Mononuclear cell (primary cell): ENCODE measurements around the gene RPF1. TPM values are rescaled to one million over a fixed set of nuclear protein-coding genes. Genes with fewer than 3 reads are reported as not detected.
A peak's percentile ranks its signal among the peaks of the same experiment; 100 is the strongest.
"Not testable (repeated sequence)": the region's sequence is repeated elsewhere in the genome, so short reads cannot be mapped to it uniquely, and the experiment has no call there.

Experiments used
- H3K27me3 ChIP-seq: 2 replicates; pipeline ENCODE4 v1.6.0; 2011; ENCODE audit warnings: low read length, control low read depth; ENCODE audit not compliant: insufficient read depth
- H3K4me1 ChIP-seq: 2 replicates; pipeline ENCODE4 v1.5.1; 2011; ENCODE audit warnings: mild to moderate bottlenecking, low read length, control low read depth; ENCODE audit not compliant: insufficient read depth
- H3K4me3 ChIP-seq: 2 replicates; pipeline ENCODE4 v1.5.1; 2011; ENCODE audit warnings: mild to moderate bottlenecking, low read length, moderate library complexity
- H3K9me3 ChIP-seq: 2 replicates; pipeline ENCODE4 v1.5.1; 2011; ENCODE audit warnings: low read depth, mild to moderate bottlenecking, control low read depth, low read length
- total RNA-seq: library from RNA; depleted of rRNA; stranded (reverse); fragments of >200 nt; gene quantifications from one replicate; pipeline ENCODE4 v1.2.3, GENCODE V29; 2012

RPF1 gene
- total RNA-seq, 1 donor = 95.8 TPM

DNA sequence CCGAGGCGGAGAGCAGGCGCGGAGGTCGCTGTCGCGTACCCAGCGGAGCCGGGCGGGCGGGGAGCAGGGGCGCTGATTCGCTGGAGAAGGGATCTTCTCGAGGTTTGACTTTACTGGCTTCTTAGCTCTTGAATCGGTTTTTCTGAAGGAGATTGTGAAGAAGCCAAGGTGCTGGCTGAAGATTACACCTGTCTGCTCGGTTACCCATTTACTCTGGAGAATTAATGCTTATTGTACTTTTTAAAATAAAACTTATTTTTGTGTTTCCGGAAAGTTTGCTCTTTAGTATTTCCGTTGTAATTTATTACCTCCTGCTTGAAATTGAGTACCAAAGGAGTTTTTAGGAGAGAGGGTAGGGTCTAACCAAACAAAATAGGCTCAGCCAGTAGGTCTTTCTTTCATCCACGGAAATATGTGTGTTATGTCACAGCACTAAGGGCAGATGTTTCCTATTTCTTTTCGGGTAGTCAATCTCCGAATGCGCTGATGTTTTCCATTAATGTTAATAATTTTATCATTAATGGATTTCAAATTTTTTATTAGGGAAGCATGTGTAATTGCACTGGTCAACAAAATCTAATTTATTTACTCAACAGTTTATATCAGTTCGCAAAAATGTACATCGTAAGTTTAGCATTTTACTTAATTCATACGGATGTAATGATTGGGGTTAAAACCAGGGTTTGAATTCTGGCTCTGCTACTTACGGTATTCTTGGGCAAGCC, 27.8 kb downstream of the RPF1 start:
- no peaks in the 10 kb centered on the region for H3K9me3 ChIP-seq
- peaks cover 25% of the 10 kb centered on the region for H3K4me1 ChIP-seq
- peak overlapping the region; percentile 94 for H3K4me3 ChIP-seq
- H3K27me3 ChIP-seq = no peaks in the 10 kb centered on the region

DNA sequence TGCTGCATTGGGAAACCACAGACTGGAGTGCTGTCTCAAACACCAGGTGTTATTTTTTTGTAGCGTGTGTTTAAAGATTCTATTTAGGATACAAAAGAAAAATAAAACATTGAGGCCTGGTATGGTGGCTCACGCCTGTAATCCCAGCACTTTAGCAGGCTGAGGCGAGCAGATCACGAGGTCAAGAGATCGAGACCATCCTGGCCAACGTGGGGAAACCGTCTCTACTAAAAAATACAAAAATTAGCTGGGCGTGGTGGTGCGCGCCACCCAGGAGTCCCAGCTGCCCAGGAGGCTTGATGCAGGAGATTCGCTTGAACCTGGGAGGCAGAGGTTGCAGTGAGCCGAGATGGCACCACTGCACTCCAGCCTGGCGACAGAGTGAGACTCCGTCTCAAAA, 28.8 kb downstream of the RPF1 start:
- H3K27me3 ChIP-seq, H3K4me3 ChIP-seq, H3K9me3 ChIP-seq: not testable (repeated sequence)
- peaks cover 24% of the 10 kb centered on the region for H3K4me1 ChIP-seq

DNA sequence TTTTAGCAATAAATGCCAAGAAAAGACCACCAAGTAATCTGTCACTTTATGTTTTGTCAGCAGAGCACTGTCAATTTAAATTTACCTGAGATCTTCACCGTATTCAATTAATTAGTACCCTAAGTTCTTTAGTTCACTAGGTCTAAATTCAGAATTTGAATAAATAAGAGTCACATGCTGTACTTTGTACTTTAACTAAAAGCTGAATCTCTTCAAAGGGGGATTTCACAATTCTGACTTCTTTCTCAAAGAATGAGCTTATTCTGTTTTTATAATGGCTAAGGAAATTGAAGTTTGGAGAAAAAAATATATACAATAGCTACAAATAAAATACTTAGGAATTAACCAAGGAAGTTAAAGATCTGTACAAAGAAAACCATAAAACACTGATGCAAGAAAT, 29.4 kb downstream of the RPF1 start:
- peaks cover 18% of the 10 kb centered on the region for H3K4me1 ChIP-seq
- H3K9me3 ChIP-seq = no peaks in the 10 kb centered on the region
- H3K4me3 ChIP-seq = no peak overlapping the region
- H3K27me3 ChIP-seq = no peaks in the 10 kb centered on the region

DNA sequence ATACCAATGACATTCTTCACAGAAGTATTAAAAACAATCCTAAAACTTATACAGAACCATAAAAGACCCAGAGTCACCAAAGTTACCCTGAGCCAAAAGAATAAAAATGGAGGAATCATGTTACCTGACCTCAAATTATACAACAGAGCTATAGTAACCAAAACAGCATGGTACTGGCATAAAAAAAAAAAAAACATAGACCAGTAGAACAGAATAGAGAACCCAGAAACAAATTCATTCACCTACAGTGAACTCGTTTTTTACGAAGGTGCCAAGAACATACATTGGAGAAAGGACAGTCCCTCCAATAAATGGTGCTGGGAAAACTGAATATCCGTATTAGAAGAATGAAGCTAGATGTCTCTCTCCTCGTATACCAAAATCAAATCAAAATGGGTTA, 30.0 kb downstream of the RPF1 start:
- Histone ChIP-seq H3K4me1 (peaks cover 12% of the 10 kb centered on the region), H3K4me3 (no peak overlapping the region), H3K9me3 (no peaks in the 10 kb centered on the region), H3K27me3 (no peaks in the 10 kb centered on the region)

DNA sequence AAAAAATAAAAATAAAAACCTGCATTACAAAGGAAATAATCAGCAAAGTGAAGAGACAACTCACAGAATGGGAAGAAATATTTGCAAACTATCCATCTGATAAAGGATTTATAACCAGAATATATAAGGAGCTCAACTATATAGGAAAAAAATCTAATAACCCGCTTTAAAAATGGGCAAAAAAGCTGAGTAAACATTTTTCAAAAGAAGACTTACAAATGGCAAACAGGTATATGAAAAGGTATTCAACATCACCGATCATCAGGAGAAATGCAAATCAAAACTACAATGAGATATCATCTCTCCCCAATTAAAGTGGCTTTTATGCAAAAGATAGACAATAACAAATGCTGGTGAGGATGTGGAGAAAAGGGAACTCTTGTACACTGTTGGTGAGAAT, 31.1 kb downstream of the RPF1 start:
- H3K4me3 ChIP-seq = no peak overlapping the region
- H3K4me1 ChIP-seq = peaks cover 1% of the 10 kb centered on the region
- H3K9me3 ChIP-seq = no peaks in the 10 kb centered on the region
- H3K27me3 ChIP-seq = no peaks in the 10 kb centered on the region

DNA sequence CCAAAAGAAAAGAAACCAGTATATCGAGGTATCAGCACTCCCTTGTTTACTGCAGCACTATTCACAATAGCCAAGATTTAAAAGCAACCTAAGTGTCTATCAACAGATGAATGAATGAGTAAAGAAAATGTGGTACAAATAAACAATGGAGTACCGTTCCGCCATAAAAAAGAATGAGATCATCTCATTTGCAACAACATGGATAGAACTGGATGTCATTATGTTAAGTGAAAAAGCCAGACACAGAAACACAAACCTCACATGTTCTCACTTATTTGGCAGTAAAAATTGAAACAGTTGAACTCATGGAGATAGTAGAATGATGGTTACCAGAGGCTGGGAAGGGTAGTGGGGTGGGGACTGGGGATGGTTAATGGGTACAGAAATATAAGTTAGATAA, 31.6 kb downstream of the RPF1 start:
- Histone ChIP-seq H3K4me3 (no peak overlapping the region), H3K27me3 (no peaks in the 10 kb centered on the region), H3K9me3 (no peaks in the 10 kb centered on the region), H3K4me1 (no peaks in the 10 kb centered on the region)

DNA sequence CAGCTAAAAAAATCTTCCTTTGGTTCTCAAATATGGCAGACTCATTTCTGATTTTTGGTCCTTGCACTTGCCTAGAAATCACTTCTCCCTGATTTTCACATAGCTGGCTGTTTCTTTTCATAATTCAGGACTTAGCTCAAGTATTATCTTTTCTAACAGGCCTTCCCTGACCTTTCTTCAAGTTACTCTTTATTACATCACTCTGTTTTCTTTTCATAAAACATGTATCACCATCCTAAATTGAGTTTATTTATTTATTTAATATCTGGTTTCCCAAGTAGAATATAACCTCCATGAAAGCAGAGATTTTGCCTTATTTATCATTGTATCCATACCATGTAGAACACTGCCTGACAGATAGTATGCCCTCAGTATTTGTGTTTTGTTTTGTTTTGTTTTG, 45.5 kb downstream of the RPF1 start:
- no peaks in the 10 kb centered on the region for H3K9me3 ChIP-seq
- H3K27me3 ChIP-seq = no peaks in the 10 kb centered on the region
- H3K4me3 ChIP-seq = no peak overlapping the region
- no peaks in the 10 kb centered on the region for H3K4me1 ChIP-seq

DNA sequence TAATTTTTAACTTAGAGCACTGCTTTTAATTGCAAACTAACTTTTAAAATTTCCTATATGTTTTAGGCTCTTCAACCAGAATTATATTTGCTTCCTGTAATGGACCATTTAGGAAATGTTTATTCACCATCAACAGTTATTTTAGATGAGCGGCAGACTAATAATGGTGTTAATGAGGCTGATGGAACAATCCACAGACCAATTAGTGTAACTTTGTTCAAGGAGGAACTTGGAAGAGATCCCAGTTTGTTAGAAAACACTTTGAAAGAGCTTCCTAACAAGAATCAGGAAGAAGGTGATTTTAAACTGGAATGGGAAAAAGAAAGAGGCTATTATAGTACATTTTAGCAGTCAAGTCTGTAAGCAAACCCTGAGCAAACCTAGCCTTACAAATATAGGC, 46.7 kb downstream of the RPF1 start:
- H3K4me1 ChIP-seq = no peaks in the 10 kb centered on the region
- no peaks in the 10 kb centered on the region for H3K9me3 ChIP-seq
- no peak overlapping the region for H3K4me3 ChIP-seq
- no peaks in the 10 kb centered on the region for H3K27me3 ChIP-seq

DNA sequence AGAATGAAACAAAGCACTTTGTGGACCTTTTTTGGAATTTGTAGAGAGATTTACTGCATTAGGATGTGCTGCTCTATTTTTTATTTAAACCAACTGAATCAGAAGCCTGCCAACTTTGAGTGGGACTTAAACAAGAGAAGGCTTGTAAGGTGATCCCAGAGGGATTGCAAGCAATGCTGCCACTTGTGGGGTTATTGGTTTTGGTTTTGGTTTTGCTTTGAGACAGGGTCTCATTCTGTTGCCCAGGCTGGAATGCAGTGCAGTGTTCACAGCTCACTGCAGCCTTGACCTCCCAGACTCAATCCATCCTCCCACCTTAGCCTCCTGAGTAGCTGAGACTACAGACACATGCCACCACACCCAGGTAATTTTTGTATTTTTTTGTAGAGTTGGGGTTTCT, 59.5 kb downstream of the RPF1 start:
- Histone ChIP-seq H3K4me3 (no peak overlapping the region), H3K4me1 (no peaks in the 10 kb centered on the region), H3K27me3 (no peaks in the 10 kb centered on the region), H3K9me3 (no peaks in the 10 kb centered on the region)

DNA sequence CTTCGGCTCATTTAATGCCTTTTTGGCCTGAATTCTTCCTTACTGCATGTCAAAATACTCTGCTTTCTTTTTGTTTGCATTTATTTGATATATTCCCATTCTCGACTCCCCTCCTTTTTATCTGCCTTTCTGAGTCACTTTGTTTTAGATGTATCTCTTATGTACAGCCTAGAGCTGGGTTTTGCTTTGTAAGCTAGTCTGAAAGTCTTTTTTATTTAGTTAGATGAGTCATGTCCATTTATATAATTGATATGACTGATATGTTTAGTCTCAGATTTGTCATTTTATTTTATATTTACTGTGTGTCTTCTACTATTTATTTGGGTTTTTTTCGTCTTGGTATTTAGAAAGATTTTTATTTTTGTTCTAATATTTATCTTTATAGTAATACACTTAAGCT, 60.9 kb downstream of the RPF1 start:
- Histone ChIP-seq H3K4me1 (no peaks in the 10 kb centered on the region), H3K9me3 (no peaks in the 10 kb centered on the region), H3K27me3 (no peaks in the 10 kb centered on the region), H3K4me3 (no peak overlapping the region)

DNA sequence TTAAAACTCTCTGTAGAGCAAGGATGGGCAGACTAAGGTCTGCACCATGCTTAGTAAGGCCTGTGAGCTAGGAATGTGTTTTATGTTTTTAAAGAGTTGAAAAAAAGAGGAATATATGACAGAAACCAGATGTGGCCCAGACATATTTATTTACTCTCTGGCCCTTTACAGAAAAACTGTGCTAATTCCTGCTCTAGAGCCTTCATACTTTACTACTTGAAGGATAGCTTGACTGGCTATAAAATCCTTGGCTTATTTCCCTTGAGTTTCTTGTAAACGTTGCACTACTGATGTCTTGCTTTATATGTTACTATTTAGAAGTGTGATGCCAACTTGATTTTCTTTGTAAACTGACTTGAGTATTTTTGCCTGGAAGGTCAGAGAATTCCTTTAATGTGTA, 61.7 kb downstream of the RPF1 start:
- Histone ChIP-seq H3K27me3 (no peaks in the 10 kb centered on the region), H3K9me3 (no peaks in the 10 kb centered on the region), H3K4me3 (no peak overlapping the region), H3K4me1 (no peaks in the 10 kb centered on the region)

DNA sequence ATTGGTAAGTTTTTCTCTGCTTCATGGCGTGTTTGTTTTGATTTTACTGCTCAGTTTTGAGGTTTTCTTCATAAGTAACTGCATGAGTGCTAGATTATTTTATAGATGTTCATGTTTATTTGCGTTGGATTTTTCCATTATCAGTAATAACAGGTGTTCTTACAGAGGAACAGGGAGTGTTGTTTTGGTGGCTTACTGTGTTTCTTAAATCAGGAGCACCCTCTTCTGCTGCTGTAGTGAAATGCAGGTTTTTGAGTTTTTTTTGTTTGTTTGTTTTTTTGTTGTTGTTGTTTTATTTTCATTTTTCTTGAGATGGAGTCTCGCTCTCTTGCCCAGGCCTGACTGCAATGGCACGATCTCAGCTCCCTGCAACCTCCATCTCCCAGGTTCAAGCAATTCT, 62.6 kb downstream of the RPF1 start:
- Histone ChIP-seq H3K9me3 (no peaks in the 10 kb centered on the region), H3K4me1 (no peaks in the 10 kb centered on the region), H3K27me3 (no peaks in the 10 kb centered on the region), H3K4me3 (no peak overlapping the region)

Other genes starting within 250 kb of the RPF1 start
- gene SAMD13, start 177.6 kb upstream of the RPF1 start, total RNA-seq = 0.31 TPM
- not detected for gene DNASE2B, start 80.8 kb upstream of the RPF1 start, total RNA-seq
- gene SPATA1, start 27.1 kb downstream of the RPF1 start, total RNA-seq = 0.73 TPM
- gene GNG5, start 27.3 kb downstream of the RPF1 start, total RNA-seq = 19.3 TPM
- 27.0 TPM for gene CTBS, start 95.2 kb downstream of the RPF1 start, total RNA-seq
- gene SSX2IP, start 211.2 kb downstream of the RPF1 start, total RNA-seq = 10.3 TPM